Measurements from ENCODE around the gene TRIO. TPM values are rescaled to one million over a fixed set of nuclear protein-coding genes. Genes with fewer than 3 reads are reported as not detected.

TRIO gene
- polyA plus RNA-seq, 1 donor (not counting 4 experiments of a cell fraction or from before 2014, with no cell fraction given) = 57.2 TPM

GRCh38 chr5:14263699-14264098 lies 120.6 kb downstream of the TRIO start:
- dilution Hi-C loops (cut with MboI; ENCODE audit: extremely low pct_ligation_motif_present, low sequenced_read_pairs) = no loop called here
- H3K4me2 ChIP-seq (ENCODE audit: control insufficient read depth, extremely low read depth, insufficient read depth, low read depth, low read length) = peak overlapping the region; percentile 88
- no peaks in the 10 kb centered on the region for H3K9me3 ChIP-seq (ENCODE audit: control insufficient read depth, low read depth, low read length)
- FAIRE-seq = peak; percentile 39
- H2AFZ ChIP-seq (ENCODE audit: control insufficient read depth, low read length) = no peak overlapping the region
- no peaks in the 10 kb centered on the region for H4K20me1 ChIP-seq (ENCODE audit: control insufficient read depth, extremely low read depth, insufficient read depth, low read length)
- H3K79me2 ChIP-seq (ENCODE audit: control insufficient read depth, insufficient read depth, low read length) = peaks cover 84% of the 10 kb centered on the region
- H3K4me1 ChIP-seq (ENCODE audit: control insufficient read depth, extremely low read depth, insufficient read depth, low read length) = peaks cover 62% of the 10 kb centered on the region
- H3K9me1 ChIP-seq (ENCODE audit: control insufficient read depth, extremely low read depth, insufficient read depth, low read length) = no peaks in the 10 kb centered on the region
- no peaks in the 10 kb centered on the region for H3K36me3 ChIP-seq (ENCODE audit: control insufficient read depth in 2 of 2, extremely low read depth in 1 of 2, insufficient read depth in 2 of 2, low read length in 2 of 2)
- no peaks in the 10 kb centered on the region for H3K27me3 ChIP-seq (ENCODE audit: control insufficient read depth, extremely low read depth, insufficient read depth, low read length)
- TF ChIP-seq EZH2 (IDR thresholded peaks at IDR 0.05; ENCODE audit: low read length) = no peak
- TF ChIP-seq, protein P1, sequence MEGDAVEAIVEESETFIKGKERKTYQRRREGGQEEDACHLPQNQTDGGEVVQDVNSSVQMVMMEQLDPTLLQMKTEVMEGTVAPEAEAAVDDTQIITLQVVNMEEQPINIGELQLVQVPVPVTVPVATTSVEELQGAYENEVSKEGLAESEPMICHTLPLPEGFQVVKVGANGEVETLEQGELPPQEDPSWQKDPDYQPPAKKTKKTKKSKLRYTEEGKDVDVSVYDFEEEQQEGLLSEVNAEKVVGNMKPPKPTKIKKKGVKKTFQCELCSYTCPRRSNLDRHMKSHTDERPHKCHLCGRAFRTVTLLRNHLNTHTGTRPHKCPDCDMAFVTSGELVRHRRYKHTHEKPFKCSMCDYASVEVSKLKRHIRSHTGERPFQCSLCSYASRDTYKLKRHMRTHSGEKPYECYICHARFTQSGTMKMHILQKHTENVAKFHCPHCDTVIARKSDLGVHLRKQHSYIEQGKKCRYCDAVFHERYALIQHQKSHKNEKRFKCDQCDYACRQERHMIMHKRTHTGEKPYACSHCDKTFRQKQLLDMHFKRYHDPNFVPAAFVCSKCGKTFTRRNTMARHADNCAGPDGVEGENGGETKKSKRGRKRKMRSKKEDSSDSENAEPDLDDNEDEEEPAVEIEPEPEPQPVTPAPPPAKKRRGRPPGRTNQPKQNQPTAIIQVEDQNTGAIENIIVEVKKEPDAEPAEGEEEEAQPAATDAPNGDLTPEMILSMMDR (optimal IDR thresholded peaks at IDR 0.05 in 1 of 3, IDR thresholded peaks at IDR 0.05 in 1 of 3, conservative IDR thresholded peaks at IDR 0.05 in 1 of 3; ENCODE audit: extremely low read depth in 1 of 3, insufficient read depth in 2 of 3, low read length in 3 of 3) = no peak
- peak overlapping the region; percentile 45 for H3K9ac ChIP-seq (ENCODE audit: control insufficient read depth, extremely low read depth, insufficient read depth, low read length)
- peak overlapping the region; percentile 72 for H3K27ac ChIP-seq (ENCODE audit: control insufficient read depth, insufficient read depth, low read length)
- DNase-seq (ENCODE audit: low read depth, low spot score) = peak; percentile 68
- H3K4me3 ChIP-seq (ENCODE audit: control insufficient read depth in 2 of 3, extremely low read depth in 1 of 3, insufficient read depth in 2 of 3, low read depth in 1 of 3, low read length in 3 of 3) = peak overlapping the region in 2 of 3 experiments; percentile 0 to 13

DNA sequence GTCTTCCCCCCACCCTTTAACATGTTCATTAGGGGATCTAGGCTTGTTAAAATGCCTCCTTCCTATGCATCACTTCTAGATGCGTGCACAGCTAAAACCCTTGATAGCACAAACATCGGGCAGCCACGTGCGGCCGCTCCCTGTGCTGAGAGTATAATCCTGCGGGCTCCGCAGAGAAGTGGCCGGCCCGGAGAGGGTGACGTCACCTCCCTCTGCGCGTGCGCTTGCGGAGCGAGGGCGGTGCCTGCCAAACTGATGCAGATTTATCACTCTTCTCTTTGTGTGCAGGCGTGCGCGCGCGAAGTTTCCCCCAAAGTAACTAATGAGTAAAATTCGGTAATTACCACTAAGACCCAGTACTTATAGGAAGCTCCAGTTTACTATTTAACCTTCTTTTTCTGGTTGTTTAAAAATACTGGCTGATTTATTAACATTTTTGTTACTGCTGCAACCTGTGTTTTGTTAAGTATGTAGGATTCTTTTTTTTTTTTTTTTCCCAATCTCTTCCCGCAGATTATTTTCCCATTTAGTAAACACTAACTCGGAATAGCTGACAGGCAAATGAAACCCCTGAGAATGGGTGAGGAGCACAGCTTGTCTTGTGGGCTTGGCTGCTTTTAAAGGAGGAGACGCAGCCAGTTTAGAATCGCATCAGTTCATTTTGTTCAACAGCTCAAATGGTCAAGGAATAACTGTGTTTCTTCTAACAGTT lies 121.6 kb downstream of the TRIO start:
- DNase-seq (ENCODE audit: low read depth, low spot score) = peak; percentile 82
- no peaks in the 10 kb centered on the region for H4K20me1 ChIP-seq (ENCODE audit: control insufficient read depth, extremely low read depth, insufficient read depth, low read length)
- H3K4me1 ChIP-seq (ENCODE audit: control insufficient read depth, extremely low read depth, insufficient read depth, low read length) = peaks cover 73% of the 10 kb centered on the region
- peak overlapping the region in 2 of 3 experiments; percentile 44 to 48 for H3K4me3 ChIP-seq (ENCODE audit: control insufficient read depth in 2 of 3, extremely low read depth in 1 of 3, insufficient read depth in 2 of 3, low read depth in 1 of 3, low read length in 3 of 3)
- peak overlapping the region; percentile 88 for H3K4me2 ChIP-seq (ENCODE audit: control insufficient read depth, extremely low read depth, insufficient read depth, low read depth, low read length)
- H3K9me3 ChIP-seq (ENCODE audit: control insufficient read depth, low read depth, low read length) = no peaks in the 10 kb centered on the region
- dilution Hi-C loops (cut with MboI; ENCODE audit: extremely low pct_ligation_motif_present, low sequenced_read_pairs) = no loop called here
- H2AFZ ChIP-seq (ENCODE audit: control insufficient read depth, low read length) = no peak overlapping the region
- peak overlapping the region; percentile 72 for H3K27ac ChIP-seq (ENCODE audit: control insufficient read depth, insufficient read depth, low read length)
- peak; percentile 23 for FAIRE-seq
- H3K36me3 ChIP-seq (ENCODE audit: control insufficient read depth in 2 of 2, extremely low read depth in 1 of 2, insufficient read depth in 2 of 2, low read length in 2 of 2) = no peaks in the 10 kb centered on the region
- TF ChIP-seq, protein P1 (optimal IDR thresholded peaks at IDR 0.05 in 1 of 3, IDR thresholded peaks at IDR 0.05 in 1 of 3, conservative IDR thresholded peaks at IDR 0.05 in 1 of 3; ENCODE audit: extremely low read depth in 1 of 3, insufficient read depth in 2 of 3, low read length in 3 of 3) = no peak
- TF ChIP-seq EZH2 (IDR thresholded peaks at IDR 0.05; ENCODE audit: low read length) = no peak
- no peaks in the 10 kb centered on the region for H3K9me1 ChIP-seq (ENCODE audit: control insufficient read depth, extremely low read depth, insufficient read depth, low read length)
- H3K79me2 ChIP-seq (ENCODE audit: control insufficient read depth, insufficient read depth, low read length) = peaks cover 84% of the 10 kb centered on the region
- peak overlapping the region; percentile 45 for H3K9ac ChIP-seq (ENCODE audit: control insufficient read depth, extremely low read depth, insufficient read depth, low read length)
- H3K27me3 ChIP-seq (ENCODE audit: control insufficient read depth, extremely low read depth, insufficient read depth, low read length) = no peaks in the 10 kb centered on the region

Measured in keratinocyte (primary cell).